ENCODE results near the gene MMP24. TPM values are rescaled to one million over a fixed set of nuclear protein-coding genes. Genes with fewer than 3 reads are reported as not detected.
"Not testable (repeated sequence)": the region's sequence is repeated elsewhere in the genome, so short reads cannot be mapped to it uniquely, and the experiment has no call there.

MMP24 gene
- 0.13 TPM for total RNA-seq
- long read RNA-seq, partial matches to known transcripts, result 1 of 13 reads
- long read RNA-seq, other reads (novel, unspliced or antisense), result 12 of 13 reads

- intact Hi-C loops (cut with DNase I), result no loop called here
- ATAC-seq (ENCODE audit: poor library complexity), result peak; percentile 18
- DNase-seq, result no peak
Measured at GRCh38 chr20:35226126-35226883, at the start of gene MMP24. Gene MMP24, plus strand, starts transcription at chr20:35226690. Its CDS starts 49 bp downstream, at chr20:35226739.

- intact Hi-C loops (cut with DNase I), result no loop called here
- DNase-seq, result no peak
- ATAC-seq (ENCODE audit: poor library complexity), result no peak
Measured at GRCh38 chr20:35179292-35180212, 46.9 kb upstream of the MMP24 start.

GRCh38 chr20:35180266-35180665, 46.2 kb upstream of the MMP24 start:
- DNase-seq (no peak), ATAC-seq (ENCODE audit: poor library complexity) (no peak)
- intact Hi-C loops (cut with DNase I), result no loop called here

GRCh38 chr20:35181731-35182130, 44.8 kb upstream of the MMP24 start:
- ATAC-seq (ENCODE audit: poor library complexity), result no peak
- DNase-seq, result no peak
- intact Hi-C loops (cut with DNase I), result no loop called here

GRCh38 chr20:35186691-35187289, 39.7 kb upstream of the MMP24 start:
- ATAC-seq (ENCODE audit: poor library complexity); intact Hi-C loops (cut with DNase I); DNase-seq: not testable (repeated sequence)

- DNase-seq (no peak), ATAC-seq (ENCODE audit: poor library complexity) (no peak)
- intact Hi-C loops (cut with DNase I), result no loop called here
Measured at GRCh38 chr20:35187584-35188190, 38.8 kb upstream of the MMP24 start.

GRCh38 chr20:35189223-35189622, 37.3 kb upstream of the MMP24 start:
- ATAC-seq (ENCODE audit: poor library complexity); DNase-seq; intact Hi-C loops (cut with DNase I): not testable (repeated sequence)

- no peak for DNase-seq
- no peak for ATAC-seq (ENCODE audit: poor library complexity)
- intact Hi-C loops (cut with DNase I), result no loop called here
Measured at GRCh38 chr20:35190556-35190955, 35.9 kb upstream of the MMP24 start.

GRCh38 chr20:35191419-35192117, 34.9 kb upstream of the MMP24 start:
- intact Hi-C loops (cut with DNase I), result no loop called here
- ATAC-seq (ENCODE audit: poor library complexity) (no peak), DNase-seq (no peak)

GRCh38 chr20:35192118-35192872, 34.2 kb upstream of the MMP24 start:
- ATAC-seq (ENCODE audit: poor library complexity), result no peak
- no peak for DNase-seq
- intact Hi-C loops (cut with DNase I), result no loop called here

GRCh38 chr20:35193031-35193791, 33.3 kb upstream of the MMP24 start:
- DNase-seq; ATAC-seq (ENCODE audit: poor library complexity); intact Hi-C loops (cut with DNase I): not testable (repeated sequence)

- intact Hi-C loops (cut with DNase I), result no loop called here
- no peak for ATAC-seq (ENCODE audit: poor library complexity)
- no peak for DNase-seq
Measured at GRCh38 chr20:35196313-35196712, 30.2 kb upstream of the MMP24 start.

GRCh38 chr20:35199740-35200139, 26.8 kb upstream of the MMP24 start:
- intact Hi-C loops (cut with DNase I), result no loop called here
- no peak for DNase-seq
- ATAC-seq (ENCODE audit: poor library complexity), result no peak

- ATAC-seq (ENCODE audit: poor library complexity), result no peak
- no peak for DNase-seq
- intact Hi-C loops (cut with DNase I), result no loop called here
Measured at GRCh38 chr20:35200267-35200666, 26.2 kb upstream of the MMP24 start.

GRCh38 chr20:35201467-35201866, 25.0 kb upstream of the MMP24 start:
- intact Hi-C loops (cut with DNase I); DNase-seq; ATAC-seq (ENCODE audit: poor library complexity): not testable (repeated sequence)

- DNase-seq (no peak), ATAC-seq (ENCODE audit: poor library complexity) (no peak)
- intact Hi-C loops (cut with DNase I), result loop anchor here (5.0 kb wide), 1 partner anchor 110 kb away; no protein-coding TSS in a partner anchor
Measured at GRCh38 chr20:35206802-35207201, 19.7 kb upstream of the MMP24 start.
